PC-9 (cell line): Measurements from ENCODE around the gene REG4. TPM values are rescaled to one million over a fixed set of nuclear protein-coding genes. Genes with fewer than 3 reads are reported as not detected.

Source experiments
- BruUV-seq: library from RNA; stranded (reverse); fragments of 400-500 nt; replicated peaks from 2 replicates; lab custom pipeline; 2021; lab: Mats Ljungman, UMichigan
- CTCF ChIA-PET: fragments of 300-600 bp; sonication (Branson Sonifier 250); formaldehyde crosslinking; loops from one replicate; lab custom pipeline; 2022; ENCODE audit warnings: antibody characterized with exemption; lab: Charles Lee
- POLR2A ChIA-PET: fragments of 300-600 bp; sonication (Branson Sonifier 250); formaldehyde crosslinking; loops from one replicate; lab custom pipeline; 2022; ENCODE audit warnings: antibody characterized with exemption; ENCODE audit not compliant: unreplicated experiment; lab: Charles Lee
- DNase-seq, 2 experiments: peaks; one replicate each; pipeline versions ENCODE4 v3.0.0 to v3.0.0-alpha.2; 2015 to 2022; ENCODE audit warnings: mixed read lengths in 1 of 2
- H2AFZ ChIP-seq: fragments of 200-600 bp; sonication (generic); 2 replicates; pipeline ENCODE4 v1.8.1; 2017; ENCODE audit warnings: antibody characterized with exemption
- H3F3A ChIP-seq: fragments of 200-600 bp; sonication (generic); 2 replicates; pipeline ENCODE4 v1.8.1; 2017; ENCODE audit warnings: antibody characterized with exemption, mild to moderate bottlenecking, low read depth; ENCODE audit not compliant: insufficient read depth
- H3K27ac ChIP-seq: fragments of 200-600 bp; sonication (generic); 2 replicates; pipeline ENCODE4 v1.6.1; 2016; ENCODE audit warnings: mixed run types
- H3K27me3 ChIP-seq: fragments of 200-600 bp; sonication (generic); 2 replicates; pipeline ENCODE4 v1.6.1; 2016; ENCODE audit warnings: low read depth, mixed run types; ENCODE audit not compliant: insufficient read depth
- H3K36me3 ChIP-seq: fragments of 200-600 bp; sonication (generic); 2 replicates; pipeline ENCODE4 v1.6.1; 2016; ENCODE audit warnings: low read depth, mixed run types
- H3K4me1 ChIP-seq: fragments of 200-600 bp; sonication (generic); replicated peaks from 2 replicates; pipeline ENCODE4 v1.6.1; 2016; ENCODE audit warnings: mixed run types; ENCODE audit not compliant: insufficient read depth
- H3K4me2 ChIP-seq: fragments of 200-600 bp; sonication (generic); 2 replicates; pipeline ENCODE4 v1.6.1; 2017; ENCODE audit warnings: mixed run types
- H3K4me3 ChIP-seq: fragments of 200-600 bp; sonication (generic); 2 replicates; pipeline ENCODE4 v1.6.1; 2016; ENCODE audit warnings: mixed run types
- H3K79me2 ChIP-seq: fragments of 200-600 bp; sonication (generic); 2 replicates; pipeline ENCODE4 v1.6.1; 2017; ENCODE audit warnings: low read depth, mixed run types
- H3K9me2 ChIP-seq: fragments of 200-600 bp; sonication (generic); 2 replicates; pipeline ENCODE4 v1.8.1; 2017; ENCODE audit warnings: mild to moderate bottlenecking; ENCODE audit not compliant: insufficient read depth
- H3K9me3 ChIP-seq: fragments of 200-600 bp; sonication (generic); 2 replicates; pipeline ENCODE4 v1.8.1; 2016; ENCODE audit warnings: low read depth; ENCODE audit not compliant: insufficient read depth
- H4K20me1 ChIP-seq: fragments of 200-600 bp; sonication (generic); 2 replicates; pipeline ENCODE4 v1.8.1; 2017; ENCODE audit not compliant: insufficient read depth
- CTCF ChIP-seq: fragments of 200-600 bp; sonication (generic); conservative IDR thresholded peaks from 2 replicates; pipeline ENCODE4 v1.6.1; 2017; ENCODE audit warnings: mixed run types, antibody characterized with exemption, mild to moderate bottlenecking, moderate library complexity
- EZH2 ChIP-seq: fragments of 200-600 bp; sonication (generic); IDR thresholded peaks from 2 replicates; pipeline ENCODE4 v1.8.0; 2017; ENCODE audit warnings: antibody characterized with exemption, low read depth
- intact Hi-C: fragments of 100-400 bp; cut with micrococcal nuclease; formaldehyde crosslinking; loops from one replicate; pipeline ENCODE4 v1.10.0; 2022; ENCODE audit not compliant: unreplicated experiment
- total RNA-seq: library from RNA; stranded (reverse); gene quantifications from 2 replicates; pipeline ENCODE4 v1.2.3, GENCODE V29; 2021

REG4 gene
- total RNA-seq, 1 experiment from 2014 or later: not detected

GRCh38 chr1:119772298-119772697, 39.0 kb downstream of the REG4 start:
- intact Hi-C loops: no loop called here
- Histone ChIP-seq H3K4me2 (no peak overlapping the region), H3K4me3 (no peak overlapping the region), H4K20me1 (no peaks in the 10 kb centered on the region), H3K27me3 (no peaks in the 10 kb centered on the region), H3K36me3 (no peaks in the 10 kb centered on the region), H3K27ac (no peak overlapping the region), H3K79me2 (no peaks in the 10 kb centered on the region), H3K9me3 (no peaks in the 10 kb centered on the region), H3K4me1 (peaks cover 49% of the 10 kb centered on the region), H2AFZ (no peak overlapping the region), H3F3A (peaks cover 13% of the 10 kb centered on the region; the same call in 1 of the 2 replicates), H3K9me2 (no peaks in the 10 kb centered on the region)
- BruUV-seq: no TSS peak
- TF ChIP-seq CTCF (no peak), EZH2 (no peak)
- DNase-seq: no peak
- CTCF ChIA-PET: no interaction called here
- POLR2A ChIA-PET: no interaction called here

GRCh38 chr1:119771770-119772169, 39.5 kb downstream of the REG4 start:
- H3K4me1 ChIP-seq: peaks cover 50% of the 10 kb centered on the region
- TF ChIP-seq EZH2 (no peak), CTCF (no peak)
- ChIA-PET CTCF (no interaction called here), POLR2A (no interaction called here)
- no peaks in the 10 kb centered on the region for H4K20me1 ChIP-seq
- no peak overlapping the region for H3K4me3 ChIP-seq
- BruUV-seq: no TSS peak
- no peaks in the 10 kb centered on the region for H3K27me3 ChIP-seq
- no peak overlapping the region for H3K27ac ChIP-seq
- intact Hi-C loops: no loop called here
- H3K9me3 ChIP-seq: no peaks in the 10 kb centered on the region
- no peak for DNase-seq
- H3F3A ChIP-seq: peaks cover 13% of the 10 kb centered on the region; the same call in 1 of the 2 replicates
- no peaks in the 10 kb centered on the region for H3K79me2 ChIP-seq
- H3K9me2 ChIP-seq: no peaks in the 10 kb centered on the region
- H2AFZ ChIP-seq: no peak overlapping the region
- H3K4me2 ChIP-seq: no peak overlapping the region
- H3K36me3 ChIP-seq: no peaks in the 10 kb centered on the region

GRCh38 chr1:119771016-119771415, 40.2 kb downstream of the REG4 start:
- ChIA-PET CTCF (no interaction called here), POLR2A (no interaction called here)
- DNase-seq: no peak
- TF ChIP-seq CTCF (no peak), EZH2 (no peak)
- Histone ChIP-seq H3K9me2 (no peaks in the 10 kb centered on the region), H3K4me1 (peaks cover 50% of the 10 kb centered on the region), H3K79me2 (no peaks in the 10 kb centered on the region), H3F3A (peaks cover 13% of the 10 kb centered on the region; the same call in 1 of the 2 replicates), H2AFZ (no peak overlapping the region), H3K4me2 (no peak overlapping the region), H3K9me3 (no peaks in the 10 kb centered on the region), H3K4me3 (no peak overlapping the region), H3K27ac (no peak overlapping the region), H4K20me1 (no peaks in the 10 kb centered on the region), H3K36me3 (no peaks in the 10 kb centered on the region), H3K27me3 (no peaks in the 10 kb centered on the region)
- no TSS peak for BruUV-seq
- intact Hi-C loops: no loop called here
